Stimulated activated CD4-positive, alpha-beta T cell treated with anti-CD3 and anti-CD28 coated beads, Interleukin-15, amount 100 ng/mL, for 1 hour (primary cell): Measurements from ENCODE around the gene ERFL.

Experiments
- DNase-seq, 2 donors: peaks; one replicate each; pipeline ENCODE4 v3.0.0-alpha.2; 2020; ENCODE audit warnings: low read depth in 1 of 2, low spot score in 1 of 2

Gene ERFL

DNA sequence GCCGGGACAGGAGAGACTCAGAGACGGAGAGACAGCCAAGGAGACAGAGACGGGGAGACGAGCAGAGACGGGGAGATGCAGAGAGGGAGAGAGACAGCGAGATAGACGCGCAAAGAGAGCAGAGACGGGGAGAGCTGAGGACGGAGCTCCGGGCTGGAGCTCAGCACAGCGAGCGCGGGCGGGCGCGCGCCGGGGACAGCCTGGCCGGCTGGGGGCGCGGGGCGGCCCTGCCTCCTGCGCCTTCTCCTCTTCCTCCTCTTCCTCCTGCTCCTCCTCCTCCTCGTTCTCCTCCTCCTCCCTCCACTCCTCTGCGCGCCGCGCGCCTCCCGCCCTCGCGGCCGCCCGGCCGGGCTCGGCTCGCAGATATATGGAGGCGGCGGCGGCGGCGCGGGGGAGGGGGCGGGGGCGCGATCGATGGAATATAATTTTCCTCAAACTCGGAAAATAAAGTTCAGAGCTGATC lies at the start of gene ERFL:
Gene ERFL (minus strand): TSS at position 229 of the 463 bp plus-strand sequence. CDS start 15,530 bp downstream, outside the sequence.
- DNase-seq: no peak

DNA sequence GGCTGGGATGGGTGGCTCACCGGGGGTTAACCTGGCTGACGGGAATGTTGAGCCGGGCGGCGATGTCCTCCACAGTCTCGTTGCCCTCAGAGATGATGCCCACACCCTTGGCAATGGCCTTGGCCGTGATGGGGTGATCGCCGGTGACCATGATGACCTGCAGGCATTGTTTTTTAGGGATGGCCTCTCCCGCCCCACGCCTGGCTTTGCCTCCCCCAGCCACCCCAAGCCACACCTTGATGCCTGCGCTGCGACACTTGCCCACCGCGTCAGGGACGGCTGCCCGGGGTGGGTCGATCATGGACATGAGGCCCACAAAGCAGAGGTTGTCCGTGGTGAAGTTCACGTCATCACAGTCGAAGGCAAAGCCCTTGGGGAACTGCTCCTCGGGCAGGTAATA lies 49.7 kb upstream of the ERFL start:
- no peak for DNase-seq

DNA sequence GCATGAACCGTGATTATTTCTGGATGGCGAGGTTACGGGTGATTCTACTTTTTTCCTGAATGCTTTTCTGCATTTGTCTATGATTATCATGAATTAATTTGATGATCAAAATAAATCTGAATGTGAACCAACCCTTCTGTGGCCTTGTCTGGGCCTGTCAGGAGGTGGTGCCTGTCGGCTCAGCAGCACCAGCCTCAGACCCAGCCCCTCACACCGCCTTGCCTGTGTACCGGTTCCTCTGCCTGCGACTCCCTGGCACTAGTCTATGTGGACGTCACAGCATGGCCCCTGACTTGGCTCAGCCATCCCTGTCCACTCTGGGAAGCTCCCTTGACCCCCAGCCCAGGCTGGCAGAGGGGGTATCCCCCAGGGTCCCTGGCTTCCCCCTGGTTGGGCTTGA lies 46.4 kb upstream of the ERFL start:
- no peak for DNase-seq

- DNase-seq: no peak
Observed at GRCh38 chr19:41971363-41971762, 43.1 kb upstream of the ERFL start.

GRCh38 chr19:41969772-41970458 lies 41.7 kb upstream of the ERFL start:
- no peak for DNase-seq

DNA sequence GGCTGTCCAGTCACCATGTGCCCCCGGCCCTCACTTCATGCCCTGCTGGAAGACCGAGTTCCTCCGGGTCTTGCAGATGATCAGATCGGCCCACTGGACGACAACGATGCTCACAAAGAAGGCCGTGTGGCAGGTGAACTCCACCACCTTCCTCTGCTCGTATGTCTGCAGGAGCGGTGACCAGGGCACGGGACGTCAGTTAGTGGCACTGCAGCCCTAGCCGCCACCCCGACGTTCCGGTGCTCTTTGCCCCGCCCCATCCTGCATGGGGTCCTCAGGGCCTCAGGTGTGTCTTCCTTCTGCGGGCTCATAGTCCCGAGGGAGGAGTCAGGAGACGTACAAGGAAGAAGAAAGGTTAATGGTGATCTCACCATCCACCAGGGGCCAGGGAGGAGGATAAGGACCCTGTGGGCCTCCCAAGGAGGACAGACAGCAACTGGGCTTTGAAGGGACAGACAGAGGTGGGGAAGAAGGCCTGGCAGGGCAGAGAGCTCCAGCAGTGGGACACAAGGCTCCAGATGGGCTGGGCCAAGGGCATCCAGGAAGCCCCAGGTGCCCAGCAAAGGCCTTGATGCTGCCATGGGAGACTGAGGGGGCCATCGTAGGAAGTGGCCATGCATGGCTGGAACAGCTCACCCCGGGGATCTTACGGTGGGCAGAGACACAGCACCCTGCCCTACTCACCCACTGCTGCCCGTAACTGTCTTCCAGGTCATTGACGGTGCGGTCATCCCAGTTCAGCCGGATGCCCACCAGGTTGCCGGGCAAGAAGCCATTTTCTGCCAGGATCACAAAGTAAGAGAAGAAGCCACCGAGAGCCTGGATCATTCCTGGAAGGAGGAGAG lies 40.7 kb upstream of the ERFL start:
- DNase-seq: no peak

GRCh38 chr19:41967054-41967783 lies 39.0 kb upstream of the ERFL start:
- no peak for DNase-seq

DNA sequence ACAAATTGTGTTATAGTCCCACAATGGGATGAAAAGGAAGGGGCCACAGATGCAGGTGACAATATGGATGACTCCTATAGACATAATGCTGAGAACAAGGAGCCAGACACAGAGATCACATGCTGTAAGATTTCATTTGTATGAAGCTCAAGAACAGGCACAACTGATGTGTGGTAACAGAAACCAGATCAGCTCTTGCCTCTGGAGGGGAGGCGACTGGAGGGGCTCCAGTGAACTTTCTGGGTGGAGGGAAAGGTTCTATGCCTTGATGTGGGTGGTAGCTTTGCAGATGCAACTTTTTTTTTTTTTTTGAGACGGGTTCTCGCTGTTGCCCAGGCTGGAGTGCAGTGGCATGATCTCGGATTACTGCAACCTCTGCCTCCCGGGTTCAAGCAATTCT lies 36.9 kb upstream of the ERFL start:
- DNase-seq: no peak

- no peak for DNase-seq
Observed at GRCh38 chr19:41960973-41961372, 32.7 kb upstream of the ERFL start.

DNA sequence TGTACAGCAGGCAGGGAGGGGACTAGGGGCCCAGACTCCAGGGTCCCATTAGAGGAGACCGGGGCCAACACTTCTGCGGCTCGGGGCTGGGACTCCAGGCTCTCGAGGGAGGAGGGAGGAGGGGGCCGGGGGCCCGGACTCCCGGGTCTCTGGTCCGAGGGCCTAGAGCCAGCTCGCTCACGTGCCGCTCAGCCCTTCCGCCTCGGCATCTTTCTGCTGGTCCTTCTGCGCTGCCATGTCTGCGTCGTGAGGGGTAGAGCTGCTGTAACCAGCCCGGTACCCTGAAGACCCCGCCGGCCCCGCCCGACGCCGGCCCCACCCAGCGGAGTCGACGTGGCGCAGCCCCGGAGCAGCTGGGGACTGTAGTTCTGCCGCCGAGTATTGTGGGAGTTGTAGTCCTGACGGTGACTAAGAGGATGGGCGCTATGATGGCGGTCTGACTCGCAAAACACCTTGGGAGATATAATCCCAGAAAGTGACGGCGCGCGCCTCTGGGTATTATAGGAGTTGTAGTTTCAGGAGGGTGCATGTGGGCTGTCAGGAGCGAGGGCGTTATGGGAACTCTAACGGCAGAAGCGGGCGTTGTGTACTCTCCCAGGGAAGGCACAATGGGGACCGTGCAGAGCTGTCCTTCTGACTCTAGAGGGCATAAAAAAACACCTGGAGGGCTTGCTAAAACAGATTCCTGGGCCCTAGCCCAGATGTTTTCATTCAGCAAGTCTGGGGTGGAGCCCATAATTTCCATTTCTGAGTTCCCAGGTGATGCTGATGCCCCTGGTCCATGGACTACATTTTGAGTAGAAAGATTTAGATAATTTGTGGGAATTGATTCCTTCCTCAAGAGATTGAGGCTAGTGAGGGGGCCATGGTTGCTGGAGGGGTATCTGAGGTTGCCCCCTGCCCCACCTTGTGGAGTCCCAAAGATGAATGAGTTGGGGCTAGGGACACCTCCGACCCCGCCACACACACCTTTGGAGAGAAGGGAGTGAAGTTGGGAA lies 31.1 kb upstream of the ERFL start, which contains the start of gene RABAC1:
Gene RABAC1 (minus strand): TSS at position 266 of the 998 bp plus-strand sequence. CDS start 29 bp downstream, at position 237.
- DNase-seq: peak; percentile 67 to 77

DNA sequence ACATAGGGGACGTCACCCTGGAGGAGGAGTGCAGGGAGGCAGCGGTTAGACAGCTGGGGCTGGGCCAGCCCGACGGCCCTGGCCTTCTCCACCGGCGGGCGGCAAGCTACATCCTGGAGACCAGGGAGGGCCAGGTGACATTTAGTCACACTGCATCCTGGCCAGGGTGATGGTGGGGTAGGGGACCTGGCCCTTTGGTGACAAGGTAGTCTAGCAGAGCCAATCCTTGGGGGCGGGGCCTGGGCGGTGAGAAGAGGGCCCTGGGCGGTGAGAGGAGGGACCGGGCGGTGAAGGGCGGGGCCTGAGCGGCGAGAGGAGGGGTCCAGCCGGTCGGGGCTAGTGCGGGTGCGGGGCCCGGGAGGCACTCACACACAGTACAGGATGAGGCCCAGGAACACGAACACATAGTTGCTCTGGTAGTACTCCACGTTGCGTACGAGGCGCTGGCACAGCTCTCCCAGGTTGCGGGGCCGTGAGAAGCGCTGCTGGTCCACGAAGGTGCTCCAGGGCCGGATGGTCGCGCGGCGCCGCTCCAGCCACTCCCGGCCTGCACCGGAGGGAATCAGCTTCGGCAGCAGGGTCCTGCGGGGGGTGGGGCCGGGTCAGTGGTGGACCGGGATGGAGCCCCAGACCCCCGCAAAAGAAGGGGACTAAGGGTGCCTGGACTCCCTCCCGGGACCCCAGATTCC lies 30.3 kb upstream of the ERFL start:
- DNase-seq: peak; percentile 63 to 76

DNA sequence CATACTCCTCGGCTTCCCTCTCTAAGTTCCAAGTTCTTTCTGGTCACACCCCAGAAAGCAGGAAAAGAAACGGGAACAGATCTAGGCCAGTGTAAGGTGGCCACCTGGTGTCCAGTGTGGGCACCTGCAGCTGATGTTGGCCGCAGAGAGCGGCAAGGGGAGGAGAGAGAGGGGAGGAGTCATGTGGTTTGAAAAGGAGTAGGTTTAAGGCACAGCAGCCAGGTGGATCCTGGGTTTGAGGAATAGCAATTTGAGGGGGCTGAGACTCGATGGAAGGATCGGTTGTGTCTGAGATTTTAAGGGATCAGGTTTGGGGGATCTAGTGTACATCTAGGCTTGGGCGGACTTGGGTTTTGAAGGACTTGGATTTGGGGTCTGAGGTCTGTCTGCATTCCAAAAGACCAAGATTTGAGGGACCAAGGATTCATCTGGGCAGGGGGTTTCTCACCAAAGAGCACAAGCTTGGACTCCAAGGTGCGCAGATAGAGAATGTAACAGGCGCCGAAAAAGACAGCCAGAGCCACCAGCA lies 29.7 kb upstream of the ERFL start:
- DNase-seq: no peak

DNA sequence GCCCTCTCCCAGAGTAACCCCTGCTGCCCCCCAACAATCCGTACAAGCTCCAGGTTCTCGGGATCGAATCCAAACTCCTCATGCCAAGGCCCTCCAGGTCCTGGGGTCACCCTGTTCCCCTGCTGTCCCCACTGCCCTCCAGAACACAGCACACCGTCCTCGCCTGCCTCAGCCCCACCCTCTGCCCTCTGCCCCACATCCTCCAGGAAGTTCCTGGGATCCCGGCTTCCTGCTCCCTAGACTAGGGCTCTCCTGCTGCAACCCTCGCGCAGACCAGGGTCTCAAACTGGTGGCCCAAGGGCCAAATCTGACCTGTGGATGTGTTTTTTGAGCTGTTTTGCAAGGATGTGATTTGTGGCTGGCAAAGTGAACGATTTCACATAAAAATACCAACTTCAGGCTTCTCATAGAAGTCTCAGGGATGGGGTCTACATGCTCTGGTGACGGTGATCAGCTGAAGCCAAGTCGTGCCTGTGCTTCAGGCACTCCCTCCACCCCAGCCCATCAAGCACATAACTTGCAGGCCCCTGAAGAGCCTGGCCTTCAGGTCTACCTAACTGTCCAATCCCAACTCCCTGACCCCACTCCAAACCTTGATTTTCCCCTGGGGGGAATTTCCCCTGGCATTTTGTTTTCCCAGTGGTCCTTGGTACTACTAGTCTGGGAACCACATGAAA lies 29.1 kb upstream of the ERFL start:
- no peak for DNase-seq

- no peak for DNase-seq
Observed at GRCh38 chr19:41956621-41957020, 28.4 kb upstream of the ERFL start.

GRCh38 chr19:41955521-41955920 lies 27.3 kb upstream of the ERFL start:
- DNase-seq: no peak

- peak; percentile 79 to 82 for DNase-seq
Observed at GRCh38 chr19:41951686-41952172, 23.5 kb upstream of the ERFL start.

GRCh38 chr19:41947091-41947490 lies 18.8 kb upstream of the ERFL start:
- no peak for DNase-seq

DNA sequence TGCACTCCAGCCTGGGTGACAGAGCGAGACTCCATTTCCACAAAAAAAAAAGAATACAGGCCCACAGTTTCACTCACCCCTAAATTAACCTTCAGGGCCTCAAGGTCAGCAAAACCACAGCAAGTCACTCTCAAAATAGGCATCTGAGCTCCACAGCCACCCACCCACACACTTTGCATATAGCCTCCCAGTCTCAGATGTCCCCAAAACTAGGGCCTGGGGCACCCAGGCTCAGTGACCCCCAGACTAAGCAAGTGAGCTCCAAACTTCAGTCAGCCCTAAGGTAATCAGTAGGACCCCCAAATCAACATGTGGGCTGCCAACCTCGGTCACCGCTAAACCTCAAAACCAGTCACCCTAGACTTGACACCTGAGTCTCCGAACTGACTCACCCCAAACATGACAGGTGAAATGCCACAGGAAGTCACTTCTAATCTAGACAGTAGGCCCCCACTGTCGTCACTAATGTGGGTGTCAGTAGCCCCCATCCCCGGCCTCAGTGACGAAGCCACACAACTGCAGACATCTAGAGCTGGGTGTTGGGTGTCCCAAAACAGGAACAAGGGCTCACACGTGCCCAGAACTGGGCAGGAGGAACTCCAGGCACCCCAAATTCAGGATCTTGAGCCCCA lies 17.0 kb upstream of the ERFL start:
- peak; percentile 61 to 69 for DNase-seq
